Naive thymus-derived CD4-positive, alpha-beta T cell (primary cell): ENCODE data around the gene OR4N5. TPM values are rescaled to one million over a fixed set of nuclear protein-coding genes. Genes with fewer than 3 reads are reported as not detected.

Source experiments
- ATAC-seq: fragments of 150-1000 bp; cut with Tn5 transposase; 2 replicates; pipeline ENCODE4 v1.10.0; 2021; ENCODE audit warnings: mild to moderate bottlenecking, moderate library complexity
- CTCF ChIA-PET: fragments of 350-600 bp; sonication (Branson Sonifier 250); formaldehyde crosslinking; loops from one replicate; lab custom pipeline; 2021; ENCODE audit warnings: antibody characterized with exemption; lab: Charles Lee
- POLR2A ChIA-PET: fragments of 350-600 bp; sonication (Branson Sonifier 250); formaldehyde crosslinking; loops from one replicate; lab custom pipeline; 2021; ENCODE audit warnings: antibody characterized with exemption, inconsistent platforms; lab: Charles Lee
- DNase-seq, 9 donors: peaks; one replicate each; pipeline versions ENCODE4 v3.0.0 to v3.0.0-alpha.2; 2020 to 2022; ENCODE audit warnings: mixed read lengths in 1 of 9
- H3K27ac ChIP-seq: one replicate; pipeline ENCODE4 v1.7.0; 2013; ENCODE audit warnings: mild to moderate bottlenecking, low read depth, low read length, moderate library complexity
- H3K27me3 ChIP-seq, 2 donors: one replicate each; pipeline ENCODE4 v1.7.0; 2013; ENCODE audit warnings: low read length in 2 of 2, mild to moderate bottlenecking in 2 of 2, moderate library complexity in 2 of 2; ENCODE audit not compliant: control insufficient read depth in 2 of 2, insufficient read depth in 2 of 2
- H3K36me3 ChIP-seq, 3 experiments: 1 replicate in 2 of 3; 2 replicates in 1 of 3; pipeline ENCODE4 v1.7.0; 2013; ENCODE audit warnings: low read length in 3 of 3, mild to moderate bottlenecking in 3 of 3, moderate library complexity in 1 of 3; ENCODE audit not compliant: insufficient read depth in 3 of 3, control insufficient read depth in 2 of 3
- H3K4me1 ChIP-seq, 2 donors: one replicate each; pipeline ENCODE4 v1.7.0; 2013; ENCODE audit warnings: low read length in 2 of 2, mild to moderate bottlenecking in 2 of 2, moderate library complexity in 1 of 2; ENCODE audit not compliant: control insufficient read depth in 2 of 2, insufficient read depth in 2 of 2
- H3K4me3 ChIP-seq: 2 replicates; pipeline ENCODE4 v1.7.0; 2013; ENCODE audit warnings: mild to moderate bottlenecking, low read length
- H3K9me3 ChIP-seq, 3 experiments: 1 replicate in 2 of 3; 2 replicates in 1 of 3; pipeline ENCODE4 v1.7.0; 2013; ENCODE audit warnings: low read length in 3 of 3; ENCODE audit not compliant: control insufficient read depth in 2 of 3
- H3K27ac Mint-ChIP-seq, 9 donors: one replicate each; pipeline ENCODE4 v1.8.0; 2020 to 2022; ENCODE audit warnings: mixed read lengths in 9 of 9, mild to moderate bottlenecking in 8 of 9, moderate library complexity in 5 of 9, inconsistent platforms in 2 of 9
- H3K27me3 Mint-ChIP-seq, 5 donors: one replicate each; pipeline ENCODE4 v1.8.0; 2021 to 2022; ENCODE audit warnings: mixed read lengths in 5 of 5, mild to moderate bottlenecking in 1 of 5
- H3K36me3 Mint-ChIP-seq, 5 donors: one replicate each; pipeline ENCODE4 v1.8.0; 2020 to 2022; ENCODE audit warnings: mixed read lengths in 5 of 5, mild to moderate bottlenecking in 3 of 5, inconsistent platforms in 1 of 5
- H3K4me1 Mint-ChIP-seq, 7 donors: one replicate each; pipeline ENCODE4 v1.8.0; 2020 to 2022; ENCODE audit warnings: mixed read lengths in 7 of 7, mild to moderate bottlenecking in 3 of 7, inconsistent platforms in 1 of 7
- H3K4me3 Mint-ChIP-seq, 10 donors: one replicate each; pipeline ENCODE4 v1.8.0; 2020 to 2022; ENCODE audit warnings: mild to moderate bottlenecking in 10 of 10, mixed read lengths in 10 of 10, moderate library complexity in 6 of 10, inconsistent platforms in 2 of 10
- H3K9me3 Mint-ChIP-seq, 11 donors: one replicate each; pipeline ENCODE4 v1.8.0; 2020 to 2022; ENCODE audit warnings: mixed read lengths in 11 of 11, mild to moderate bottlenecking in 4 of 11, inconsistent platforms in 1 of 11, moderate library complexity in 1 of 11
- intact Hi-C, 2 donors: fragments of 100-400 bp; cut with micrococcal nuclease; formaldehyde crosslinking; loops; one replicate each; pipeline ENCODE4 v1.15.1; 2023
- polyA plus RNA-seq, 2 donors: library from polyadenylated mRNA; unstranded; fragments of 300-500 nt; fragmentation: Illumina TruSeq; gene quantifications; one replicate each; pipeline ENCODE4 v1.2.3, GENCODE V29; 2021
- total RNA-seq, 6 experiments: library from RNA in 5 of 6; stranded (reverse) in 5 of 6; gene quantifications; 1 replicate in 5 of 6; 2 replicates in 1 of 6; pipeline ENCODE4 v1.2.3 and lab custom pipeline; 2021 to 2026

Gene OR4N5
- total and polyA plus RNA-seq, 7 experiments from 2014 or later, result not detected

GRCh38 chr14:20190596-20190995, 52.0 kb downstream of the OR4N5 start, which contains the start of gene OR11G2:
OR11G2 (plus strand) TSS chr14:20190896; CDS start chr14:20197438, 6,542 bp downstream.
- no peak within 1 kb of the TSS for H3K4me3 ChIP-seq
- intact Hi-C loops, result no loop called here
- H3K27me3 Mint-ChIP-seq, result peaks cover 0 to 6% (median 2%) of the 10 kb centered on the region in 5 donors
- H3K9me3 ChIP-seq, result no peaks in the 10 kb centered on the region
- ChIA-PET POLR2A (no interaction called here), CTCF (no interaction called here)
- H3K36me3 ChIP-seq, result no peaks in the 10 kb centered on the region
- H3K27ac Mint-ChIP-seq, result no peak within 1 kb of the TSS
- H3K27ac ChIP-seq, result no peak within 1 kb of the TSS
- peaks cover 0 to 2% (median 0%) of the 10 kb centered on the region in 7 donors for H3K4me1 Mint-ChIP-seq
- no peaks in the 10 kb centered on the region for H3K36me3 Mint-ChIP-seq
- H3K4me3 Mint-ChIP-seq, result no peak within 1 kb of the TSS
- no peaks in the 10 kb centered on the region for H3K27me3 ChIP-seq
- no peak for DNase-seq
- no peak for ATAC-seq
- no peaks in the 10 kb centered on the region for H3K4me1 ChIP-seq
- H3K9me3 Mint-ChIP-seq, result peaks cover 0 to under 1% (median 0%) of the 10 kb centered on the region in 11 donors

- Histone ChIP-seq H3K36me3 (no peaks in the 10 kb centered on the region), H3K9me3 (no peaks in the 10 kb centered on the region), H3K4me1 (no peaks in the 10 kb centered on the region), H3K4me3 (no peak overlapping the region), H3K27me3 (no peaks in the 10 kb centered on the region), H3K27ac (no peak overlapping the region)
- Mint-ChIP-seq H3K4me1 (peaks cover 0 to 2% (median 0%) of the 10 kb centered on the region in 7 donors), H3K9me3 (no peaks in the 10 kb centered on the region), H3K27ac (no peak overlapping the region), H3K4me3 (no peak overlapping the region), H3K27me3 (peaks cover 0 to 8% (median 0%) of the 10 kb centered on the region in 5 donors), H3K36me3 (no peaks in the 10 kb centered on the region)
- intact Hi-C loops, result no loop called here
- POLR2A ChIA-PET, result no interaction called here
- DNase-seq (no peak), ATAC-seq (no peak)
- CTCF ChIA-PET, result no interaction called here
These were observed 52.8 kb downstream of the OR4N5 start for GRCh38 chr14:20191396-20191795.

- Histone ChIP-seq H3K27ac (no peak overlapping the region), H3K9me3 (no peaks in the 10 kb centered on the region), H3K4me3 (no peak overlapping the region), H3K4me1 (no peaks in the 10 kb centered on the region), H3K27me3 (no peaks in the 10 kb centered on the region), H3K36me3 (no peaks in the 10 kb centered on the region)
- no peak overlapping the region for H3K27ac Mint-ChIP-seq
- POLR2A ChIA-PET, result no interaction called here
- H3K27me3 Mint-ChIP-seq, result peaks cover 3 to 20% (median 10%) of the 10 kb centered on the region in 5 donors
- intact Hi-C loops, result no loop called here
- no peak for DNase-seq
- peaks cover 0 to 2% (median 0%) of the 10 kb centered on the region in 7 donors for H3K4me1 Mint-ChIP-seq
- H3K4me3 Mint-ChIP-seq, result no peak overlapping the region
- H3K36me3 Mint-ChIP-seq, result no peaks in the 10 kb centered on the region
- no peaks in the 10 kb centered on the region for H3K9me3 Mint-ChIP-seq
- CTCF ChIA-PET, result no interaction called here
- ATAC-seq, result no peak
These were observed 55.5 kb downstream of the OR4N5 start for GRCh38 chr14:20194101-20194500.

Other genes with a start within 250 kb of the OR4N5 start
- not detected for gene OR4K5, start 218.2 kb upstream of the OR4N5 start, total RNA-seq
- gene OR4K5, start 218.2 kb upstream of the OR4N5 start, polyA plus RNA-seq, result not detected
- gene OR4K1, start 207.9 kb upstream of the OR4N5 start, total RNA-seq, result not detected
- gene OR4K1, start 207.9 kb upstream of the OR4N5 start, polyA plus RNA-seq, result not detected
- gene OR4K15, start 163.2 kb upstream of the OR4N5 start, total RNA-seq, result not detected
- gene OR4K15, start 163.2 kb upstream of the OR4N5 start, polyA plus RNA-seq, result not detected
- not detected for gene OR4Q2, start 136.7 kb upstream of the OR4N5 start, total RNA-seq
- gene OR4Q2, start 136.7 kb upstream of the OR4N5 start, polyA plus RNA-seq, result not detected
- gene OR4K14, start 119.5 kb upstream of the OR4N5 start, total RNA-seq, result not detected
- not detected for gene OR4K14, start 119.5 kb upstream of the OR4N5 start, polyA plus RNA-seq
- not detected for gene OR4K13, start 102.8 kb upstream of the OR4N5 start, total RNA-seq
- gene OR4K13, start 102.8 kb upstream of the OR4N5 start, polyA plus RNA-seq, result not detected
- gene OR4L1, start 78.8 kb upstream of the OR4N5 start, total RNA-seq, result not detected
- gene OR4L1, start 78.8 kb upstream of the OR4N5 start, polyA plus RNA-seq, result not detected
- not detected for gene OR4K17, start 28.1 kb upstream of the OR4N5 start, total RNA-seq
- gene OR4K17, start 28.1 kb upstream of the OR4N5 start, polyA plus RNA-seq, result not detected
- not detected for gene OR11G2, start 52.1 kb downstream of the OR4N5 start, total RNA-seq
- gene OR11G2, start 52.1 kb downstream of the OR4N5 start, polyA plus RNA-seq, result not detected
- not detected for gene OR11H6, start 84.9 kb downstream of the OR4N5 start, total RNA-seq
- gene OR11H6, start 84.9 kb downstream of the OR4N5 start, polyA plus RNA-seq, result not detected
- not detected for gene OR11H7, start 90.2 kb downstream of the OR4N5 start, total RNA-seq
- not detected for gene OR11H7, start 90.2 kb downstream of the OR4N5 start, polyA plus RNA-seq
- not detected for gene OR11H4, start 100.5 kb downstream of the OR4N5 start, total RNA-seq
- not detected for gene OR11H4, start 100.5 kb downstream of the OR4N5 start, polyA plus RNA-seq
- 10 to 100 TPM; 16.4 to 30.1 (median 20.3) TPM for gene TTC5, start 167.1 kb downstream of the OR4N5 start, total RNA-seq
- gene TTC5, start 167.1 kb downstream of the OR4N5 start, polyA plus RNA-seq, result 10 to 100 TPM; 20.8 to 21.3 TPM
- gene CCNB1IP1, start 194.5 kb downstream of the OR4N5 start, total RNA-seq, result 10 to 100 TPM; 19.1 to 29.8 (median 28.7) TPM
- gene CCNB1IP1, start 194.5 kb downstream of the OR4N5 start, polyA plus RNA-seq, result 10 to 100 TPM; 14.8 to 21.4 TPM
- gene PARP2, start 204.8 kb downstream of the OR4N5 start, total RNA-seq, result 10 to 100 TPM; 15.3 to 24.5 (median 21.3) TPM
- gene PARP2, start 204.8 kb downstream of the OR4N5 start, polyA plus RNA-seq, result 10 to 100 TPM in 1 of 2 donors, 1 to 10 TPM in 1; 9.8 to 14.0 TPM